ENCODE data around the gene GRIA2.

GRIA2 gene

DNA sequence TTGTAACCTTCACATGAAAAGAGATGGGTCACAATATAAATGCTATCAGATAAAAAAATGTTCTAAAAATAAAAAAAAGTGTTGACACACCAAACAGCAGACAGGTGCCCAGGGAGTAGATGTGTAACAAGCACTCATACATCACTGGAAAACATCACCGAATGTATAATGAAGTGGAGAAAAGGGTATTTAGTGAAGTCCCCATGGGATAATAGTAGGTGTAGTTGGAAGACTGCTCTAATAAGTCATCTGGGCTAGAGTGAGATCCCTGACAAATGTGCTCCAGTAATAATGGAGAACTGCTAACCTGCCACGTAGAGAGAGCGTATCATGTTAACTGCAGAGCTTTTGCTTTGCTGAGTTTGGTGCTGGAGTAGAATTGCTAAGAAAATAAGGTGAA is 152.0 kb downstream of the GRIA2 start:
- DNase-seq (ENCODE audit: low spot score), result no peak

DNA sequence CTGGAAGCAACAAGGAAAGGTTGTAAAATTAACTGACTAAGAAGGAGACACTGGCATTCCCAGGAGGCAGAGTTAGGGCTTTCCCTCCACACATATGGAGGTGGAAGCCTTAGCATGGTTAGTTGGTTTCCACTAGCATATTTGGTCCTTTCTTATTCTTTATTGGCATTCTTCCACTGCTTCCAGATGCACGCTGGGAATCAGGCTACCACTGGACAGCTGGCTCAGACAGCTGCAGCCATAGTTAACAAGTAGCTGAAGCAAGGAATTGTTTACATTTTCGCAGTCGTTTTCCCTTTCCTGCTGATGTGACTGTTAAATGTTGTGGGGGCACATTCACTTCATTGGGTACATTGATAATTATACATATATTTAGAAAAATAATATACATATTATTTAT is 169.2 kb downstream of the GRIA2 start:
- no peak for DNase-seq (ENCODE audit: low spot score)

DNA sequence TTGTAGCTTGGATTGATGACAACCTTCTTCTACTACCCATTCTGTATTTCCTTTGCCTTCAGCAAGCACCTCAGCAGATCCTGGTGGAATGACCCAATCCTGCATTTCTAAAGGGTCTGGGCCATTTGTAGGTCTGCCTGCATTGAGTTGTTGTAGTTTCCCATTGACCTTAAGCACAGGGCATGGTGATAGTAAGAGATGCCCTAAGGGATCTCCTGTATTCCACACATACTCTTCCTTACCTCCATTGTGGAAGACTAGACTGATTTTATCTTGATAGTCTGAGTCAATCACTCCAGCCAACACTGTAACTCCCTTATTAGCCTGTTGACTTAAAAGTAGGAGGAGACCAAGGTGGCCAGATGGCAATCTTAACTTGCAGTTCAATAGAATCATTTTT is 184.5 kb downstream of the GRIA2 start:
- no peak for DNase-seq (ENCODE audit: low spot score)

All from cerebellar cortex (tissue), 1 donor.